GM18870 (cell line): ENCODE measurements around the gene TSR1.

ENCODE experiments used
- ATAC-seq: cut with Tn5 transposase; IDR thresholded peaks from one replicate; pipeline ENCODE4 v1.9.1; 2021; ENCODE audit warnings: moderate library complexity; ENCODE audit not compliant: unreplicated experiment

Gene TSR1

GRCh38 chr17:2369551-2370210, 33.4 kb upstream of the TSR1 start:
- no peak for ATAC-seq

GRCh38 chr17:2369039-2369438, 32.8 kb upstream of the TSR1 start:
- no peak for ATAC-seq

DNA sequence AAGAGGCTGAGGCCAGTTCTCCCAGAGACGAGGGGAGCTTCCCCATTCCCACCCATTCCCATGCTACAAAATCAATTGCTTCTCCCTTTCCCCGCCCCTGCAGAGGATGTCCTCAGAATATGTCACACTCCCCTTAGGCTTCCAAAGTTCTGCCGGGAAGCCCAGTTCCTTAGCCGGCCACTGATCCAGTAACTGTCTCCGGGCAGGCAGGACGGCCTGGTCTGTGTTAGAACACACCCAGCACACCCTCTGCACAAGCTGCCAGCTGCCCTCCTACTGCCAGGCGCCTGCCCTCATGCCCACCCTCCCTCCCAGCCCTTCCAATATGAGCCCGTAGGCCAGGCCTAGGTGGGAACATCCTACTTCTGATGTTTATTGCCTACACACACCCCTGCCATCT, 32.1 kb upstream of the TSR1 start:
- ATAC-seq: no peak

DNA sequence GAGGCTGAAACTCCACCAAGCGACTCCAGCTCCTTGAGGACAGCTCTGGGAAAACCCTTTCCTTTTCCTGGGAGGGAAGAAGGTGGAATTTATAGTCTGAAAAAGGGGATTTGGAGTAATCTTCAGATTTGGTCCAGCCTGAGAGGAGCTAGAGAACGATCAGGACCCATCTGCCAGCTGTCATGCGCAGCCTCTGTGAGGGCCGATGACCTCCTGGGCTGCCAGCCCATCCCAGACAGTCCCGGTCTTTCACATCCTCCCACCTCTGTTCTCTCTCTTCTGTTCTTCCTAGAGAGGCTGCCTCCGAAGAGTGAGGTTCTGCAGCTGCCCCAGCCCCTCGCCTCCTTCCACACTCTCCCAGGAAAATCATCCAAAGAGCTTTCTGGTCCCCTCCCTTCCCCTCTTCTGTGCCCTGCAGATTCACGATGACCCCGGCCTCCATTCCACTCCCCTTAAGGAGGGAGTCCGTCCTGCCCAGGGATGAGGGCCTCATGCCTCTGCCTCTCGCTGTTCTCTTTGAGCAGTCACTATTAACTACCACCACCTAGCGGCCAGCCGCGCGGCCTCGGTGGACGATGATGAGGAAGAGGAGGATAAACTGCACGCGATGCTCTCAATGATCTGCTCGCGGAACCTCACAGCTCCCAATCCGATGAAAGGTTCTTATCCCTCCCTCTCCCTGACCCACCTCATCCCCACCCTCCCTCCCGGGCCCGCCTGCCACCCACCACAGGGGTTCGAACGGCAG, 30.7 kb upstream of the TSR1 start:
- no peak for ATAC-seq

- no peak for ATAC-seq
These were observed 28.9 kb upstream of the TSR1 start for GRCh38 chr17:2365132-2365531.

- no peak for ATAC-seq
These were observed 28.5 kb upstream of the TSR1 start for GRCh38 chr17:2364763-2365116.

DNA sequence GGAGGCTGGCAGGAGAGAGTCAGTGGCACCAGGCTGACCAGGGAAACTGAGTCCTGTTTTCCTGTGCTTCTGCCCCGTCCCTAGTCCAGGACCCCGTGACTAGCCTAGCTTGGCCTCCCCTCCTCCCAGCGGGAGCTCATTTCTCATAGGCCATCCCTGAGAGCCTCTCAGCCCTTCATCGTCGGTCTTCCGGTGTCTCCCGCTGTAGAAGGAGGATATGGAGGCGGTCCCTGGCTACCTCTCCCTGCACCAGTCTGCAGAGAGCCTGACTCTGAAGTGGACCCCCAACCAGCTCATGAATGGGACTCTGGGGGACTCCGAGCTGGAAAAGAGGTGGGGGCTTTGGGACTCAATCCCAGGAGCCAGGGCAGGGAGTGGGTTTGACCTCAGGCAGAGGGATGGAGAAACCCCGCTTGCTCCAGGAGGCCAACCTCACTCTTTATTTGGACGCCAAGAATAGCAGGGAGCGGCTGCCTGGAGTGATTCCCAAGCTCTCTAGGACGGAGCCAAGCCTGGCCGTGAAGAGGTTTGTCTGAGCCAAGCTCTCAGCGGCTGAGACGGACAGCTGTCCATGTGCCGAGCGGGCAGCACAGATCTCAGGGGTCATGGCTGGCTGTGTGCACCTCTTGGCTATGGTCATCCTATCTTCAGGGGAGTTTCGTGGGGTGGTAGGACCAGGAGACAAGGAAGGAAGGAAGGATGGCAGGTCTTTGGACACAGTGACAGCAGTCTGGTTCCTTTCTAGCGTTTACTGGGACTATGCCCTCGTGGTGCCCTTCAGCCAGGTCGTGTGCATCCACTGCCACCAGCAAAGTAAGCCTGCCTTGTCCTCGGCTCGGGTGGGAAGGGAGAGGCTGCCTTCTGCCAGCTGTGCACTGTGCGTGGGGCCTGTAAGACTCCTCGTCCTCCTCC, 27.9 kb upstream of the TSR1 start:
- ATAC-seq: no peak

- no peak for ATAC-seq
These were observed 27.1 kb upstream of the TSR1 start for GRCh38 chr17:2363318-2363717.

GRCh38 chr17:2362881-2363280, 26.6 kb upstream of the TSR1 start:
- no peak for ATAC-seq

- no peak for ATAC-seq
These were observed 26.2 kb upstream of the TSR1 start for GRCh38 chr17:2362416-2362815.

DNA sequence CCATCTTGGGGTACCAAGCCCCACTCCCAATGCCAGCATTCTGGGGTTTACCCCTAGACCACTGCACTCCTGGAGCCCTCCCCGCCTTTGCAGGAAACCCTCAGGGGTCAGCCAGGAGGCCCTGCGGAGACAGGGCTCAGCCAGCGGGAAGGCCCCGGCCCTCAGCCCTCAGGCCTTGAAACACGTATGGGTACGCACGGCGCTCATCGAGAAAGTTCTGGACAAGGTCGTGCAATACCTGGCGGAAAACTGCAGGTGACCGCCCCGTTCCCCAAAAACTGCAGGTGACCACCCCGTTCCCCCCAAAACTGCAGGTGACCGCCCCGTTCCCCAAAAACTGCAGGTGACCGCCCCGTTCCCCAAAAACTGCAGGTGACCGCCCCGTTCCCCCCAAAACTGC, 25.8 kb upstream of the TSR1 start:
- no peak for ATAC-seq

DNA sequence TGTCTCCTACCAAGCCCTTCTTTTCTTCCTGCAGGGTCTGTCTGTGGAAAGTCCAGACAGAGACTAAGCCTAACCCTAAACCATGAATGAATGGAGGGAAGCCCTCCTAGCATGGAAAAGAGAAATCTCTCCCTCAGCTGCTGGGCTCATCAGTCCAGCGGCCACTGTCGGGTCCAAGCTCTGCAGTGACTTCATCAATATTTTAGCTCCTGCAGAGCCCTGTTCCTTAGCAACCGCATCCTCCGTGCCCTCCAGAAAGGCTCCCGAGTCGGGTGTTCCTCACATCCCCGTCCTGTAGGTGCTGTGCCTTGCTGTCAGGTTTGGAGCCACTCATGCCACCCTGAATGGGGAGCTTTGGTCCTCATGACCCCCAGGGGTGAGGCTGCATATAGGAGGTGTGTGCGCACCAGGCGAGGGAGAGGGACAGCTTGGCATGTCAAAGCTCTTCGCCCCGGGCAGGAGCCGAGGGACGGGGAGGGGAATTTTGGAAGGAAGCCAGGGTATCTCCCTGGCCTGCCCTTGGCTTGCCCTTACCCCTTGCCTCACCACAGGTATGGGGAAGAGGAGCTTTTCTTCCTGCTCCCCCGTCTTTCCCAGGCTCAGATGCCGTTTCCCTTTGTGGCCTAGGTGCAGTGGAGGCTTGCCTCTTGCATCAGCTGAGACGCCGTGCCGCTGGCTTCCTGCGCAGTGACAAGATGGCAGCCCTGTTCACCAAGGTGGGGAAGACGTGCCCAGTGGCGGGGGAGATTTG, 24.9 kb upstream of the TSR1 start:
- ATAC-seq: no peak

GRCh38 chr17:2357931-2358434, 21.7 kb upstream of the TSR1 start:
- ATAC-seq: no peak

DNA sequence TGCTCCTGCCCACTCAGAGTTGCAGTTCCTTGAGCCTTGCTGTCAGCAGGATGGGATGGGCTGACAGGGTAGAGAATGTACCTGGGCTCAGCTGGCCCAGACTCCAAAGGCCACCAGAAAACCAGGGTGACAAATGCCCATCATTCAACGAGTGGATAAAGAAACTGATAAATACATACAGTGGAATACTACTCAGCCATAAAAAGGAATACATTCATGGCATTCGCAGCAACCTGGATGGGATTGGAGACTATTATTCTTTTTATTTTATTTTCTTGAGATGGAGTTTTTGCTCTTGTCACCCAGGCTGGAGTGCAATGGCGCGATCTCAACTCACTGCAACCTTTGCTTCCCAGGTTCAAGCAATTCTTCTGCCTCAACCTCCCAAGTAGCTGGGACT, 21.0 kb upstream of the TSR1 start:
- ATAC-seq: no peak

DNA sequence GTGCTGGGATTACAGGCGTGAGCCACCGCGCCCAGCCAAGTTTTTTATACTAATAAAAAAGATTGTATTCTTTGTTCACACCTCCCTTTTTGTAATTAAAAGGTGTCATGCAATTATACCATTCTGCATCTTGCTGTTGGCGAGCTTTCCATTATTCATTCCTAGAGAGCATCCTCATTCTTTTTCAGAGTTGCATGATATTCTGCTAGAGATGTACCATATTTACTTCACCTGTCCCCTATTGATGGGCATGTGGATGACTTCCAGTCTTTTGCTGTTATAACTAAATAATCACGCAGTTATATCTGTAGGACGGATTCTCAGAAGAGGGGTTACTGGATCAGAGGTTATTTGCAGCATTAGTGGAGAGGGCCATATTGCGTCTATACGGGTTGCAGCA, 18.1 kb upstream of the TSR1 start:
- no peak for ATAC-seq

GRCh38 chr17:2351269-2351668, 15.0 kb upstream of the TSR1 start:
- no peak for ATAC-seq

GRCh38 chr17:2347805-2348685, 11.8 kb upstream of the TSR1 start:
- no peak for ATAC-seq

DNA sequence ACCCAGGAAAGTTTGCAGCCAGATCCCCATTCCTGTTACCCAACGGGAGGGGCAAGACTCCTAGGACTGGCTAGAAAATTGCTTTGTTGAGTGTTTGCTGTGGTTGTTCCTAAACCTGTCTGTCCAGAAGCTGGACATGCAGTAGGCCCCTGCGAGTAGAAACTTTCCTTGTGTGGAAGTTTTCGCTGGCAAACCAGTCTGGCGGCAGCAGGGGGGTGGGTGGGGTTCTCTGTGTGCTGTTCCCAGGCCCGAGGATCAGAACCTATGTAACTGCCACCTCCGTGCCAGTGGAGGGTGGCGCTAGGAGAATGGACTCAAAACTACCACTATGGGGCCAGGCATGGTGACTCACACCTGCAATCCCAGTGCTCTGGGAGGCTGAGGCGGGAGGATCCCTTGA, 10.2 kb upstream of the TSR1 start:
- no peak for ATAC-seq

DNA sequence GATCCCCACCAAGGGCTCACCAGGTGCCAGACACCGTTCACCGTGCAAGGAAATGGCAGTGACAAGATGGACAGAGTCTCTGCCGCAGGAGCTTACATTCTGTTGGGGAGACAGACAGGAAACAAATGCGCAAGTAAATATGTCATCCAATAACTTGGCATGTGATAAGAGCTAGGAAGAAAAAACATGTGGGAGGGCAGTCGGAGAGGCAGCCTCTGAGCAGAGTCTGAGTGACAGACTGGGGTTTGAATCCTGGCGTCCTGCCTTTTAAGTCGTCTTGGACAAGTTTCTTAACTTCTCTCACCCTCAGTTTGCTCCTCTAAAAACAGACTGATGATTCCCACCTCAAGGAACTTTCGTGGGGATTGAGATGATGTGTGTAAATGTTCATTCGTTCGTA, 8.3 kb upstream of the TSR1 start:
- no peak for ATAC-seq

DNA sequence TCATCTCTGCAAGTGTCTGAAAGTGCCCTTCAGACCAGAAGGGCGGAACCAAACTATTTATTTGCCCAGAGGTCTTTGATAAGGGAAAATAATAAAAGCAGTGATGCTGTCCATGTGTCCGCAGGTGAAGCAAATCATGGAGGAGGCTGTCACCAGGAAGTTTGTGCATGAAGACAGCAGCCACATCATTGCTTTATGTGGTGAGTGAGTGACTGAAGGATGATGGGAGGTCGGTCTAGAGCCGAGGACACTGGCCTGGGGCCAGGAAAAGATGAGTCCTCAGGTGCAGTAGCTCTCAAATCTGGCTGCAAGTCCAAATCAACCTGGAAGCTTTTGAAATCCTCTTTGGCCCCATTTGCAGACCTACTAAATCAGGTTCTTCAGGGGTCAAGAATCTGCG, 7.2 kb upstream of the TSR1 start:
- no peak for ATAC-seq
